GM12891 (cell line): ENCODE results near the gene EBF4.

Source experiments
- POLR2A ChIP-seq: IDR thresholded peaks from 2 replicates; pipeline ENCODE4 v1.6.1; 2011; ENCODE audit warnings: low read depth, low read length, control low read depth
- POLR2AphosphoS5 ChIP-seq: IDR thresholded peaks from 2 replicates; pipeline ENCODE4 v1.6.1; 2011; ENCODE audit warnings: low read depth, low read length, control low read depth
- TAF1 ChIP-seq: IDR thresholded peaks from 2 replicates; pipeline ENCODE4 v1.6.1; 2011; ENCODE audit warnings: low read depth, low read length, control low read depth

- TF ChIP-seq POLR2A (no peak), POLR2AphosphoS5 (no peak), TAF1 (no peak)
These were observed 50.5 kb downstream of the EBF4 start for GRCh38 chr20:2742934-2743559.
